Lower lobe of right lung (tissue), 2 donors: ENCODE results near the gene DCUN1D5. TPM values are rescaled to one million over a fixed set of nuclear protein-coding genes. Genes with fewer than 3 reads are reported as not detected.

Experiments used
- ATAC-seq, 2 donors: fragments of 200-7000 bp; cut with Tn5 transposase; one replicate each; pipeline ENCODE4 v1.9.1; 2020 to 2022; ENCODE audit warnings: mild to moderate bottlenecking in 2 of 2, moderate library complexity in 2 of 2
- DNase-seq: peaks from one replicate; pipeline ENCODE4 v3.0.0-alpha.2; 2020
- H3K27ac ChIP-seq: fragments of 200-600 bp; one replicate; pipeline ENCODE4 v1.8.0; 2022
- H3K27me3 ChIP-seq: fragments of 200-600 bp; one replicate; pipeline ENCODE4 v1.8.0; 2022; ENCODE audit warnings: low read depth
- H3K36me3 ChIP-seq: fragments of 200-600 bp; one replicate; pipeline ENCODE4 v1.8.0; 2022; ENCODE audit warnings: mild to moderate bottlenecking
- H3K4me1 ChIP-seq: fragments of 200-600 bp; one replicate; pipeline ENCODE4 v1.8.0; 2022
- H3K4me3 ChIP-seq: fragments of 200-600 bp; one replicate; pipeline ENCODE4 v1.8.0; 2022; ENCODE audit warnings: mild to moderate bottlenecking
- H3K9me3 ChIP-seq: fragments of 200-600 bp; one replicate; pipeline ENCODE4 v1.8.0; 2022
- intact Hi-C: fragments of 100-400 bp; cut with DNase I; formaldehyde crosslinking; loops from one replicate; pipeline ENCODE4 v1.11.0; 2022
- total RNA-seq: library from RNA; stranded (reverse); fragmentation: NEBNext Ultra II Directional; extraction: Animal tissue kit (Norgen Biotek cat#: 25700); gene quantifications from one replicate; pipeline ENCODE4 v1.2.1, GENCODE V29; 2021
- TF ChIP-seq, protein P1 (sequence below): fragments of 200-600 bp; IDR thresholded peaks from one replicate; pipeline ENCODE4 v1.8.0; 2022; ENCODE audit warnings: antibody characterized with exemption, mild to moderate bottlenecking
- donor health status: DM: no; HTN: yes; CAD: no; lungs with severe emphysema.

DCUN1D5 gene
- total RNA-seq, 1 donor from 2014 or later = 18.1 TPM

GRCh38 chr11:103086461-103086860 is 5.5 kb downstream of the DCUN1D5 start:
- Histone ChIP-seq H3K27me3 (no peaks in the 10 kb centered on the region), H3K36me3 (peaks cover 25% of the 10 kb centered on the region), H3K4me3 (no peak overlapping the region), H3K27ac (no peak overlapping the region), H3K9me3 (no peaks in the 10 kb centered on the region), H3K4me1 (peaks cover 17% of the 10 kb centered on the region)
- TF ChIP-seq, protein P1, sequence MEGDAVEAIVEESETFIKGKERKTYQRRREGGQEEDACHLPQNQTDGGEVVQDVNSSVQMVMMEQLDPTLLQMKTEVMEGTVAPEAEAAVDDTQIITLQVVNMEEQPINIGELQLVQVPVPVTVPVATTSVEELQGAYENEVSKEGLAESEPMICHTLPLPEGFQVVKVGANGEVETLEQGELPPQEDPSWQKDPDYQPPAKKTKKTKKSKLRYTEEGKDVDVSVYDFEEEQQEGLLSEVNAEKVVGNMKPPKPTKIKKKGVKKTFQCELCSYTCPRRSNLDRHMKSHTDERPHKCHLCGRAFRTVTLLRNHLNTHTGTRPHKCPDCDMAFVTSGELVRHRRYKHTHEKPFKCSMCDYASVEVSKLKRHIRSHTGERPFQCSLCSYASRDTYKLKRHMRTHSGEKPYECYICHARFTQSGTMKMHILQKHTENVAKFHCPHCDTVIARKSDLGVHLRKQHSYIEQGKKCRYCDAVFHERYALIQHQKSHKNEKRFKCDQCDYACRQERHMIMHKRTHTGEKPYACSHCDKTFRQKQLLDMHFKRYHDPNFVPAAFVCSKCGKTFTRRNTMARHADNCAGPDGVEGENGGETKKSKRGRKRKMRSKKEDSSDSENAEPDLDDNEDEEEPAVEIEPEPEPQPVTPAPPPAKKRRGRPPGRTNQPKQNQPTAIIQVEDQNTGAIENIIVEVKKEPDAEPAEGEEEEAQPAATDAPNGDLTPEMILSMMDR = no peak
- no peak for ATAC-seq
- intact Hi-C loops = no loop called here
- DNase-seq = no peak

- H3K36me3 ChIP-seq = peaks cover 28% of the 10 kb centered on the region
- DNase-seq = no peak
- no peaks in the 10 kb centered on the region for H3K27me3 ChIP-seq
- ATAC-seq = no peak
- no peak overlapping the region for H3K4me3 ChIP-seq
- H3K9me3 ChIP-seq = no peaks in the 10 kb centered on the region
- H3K4me1 ChIP-seq = peaks cover 14% of the 10 kb centered on the region
- intact Hi-C loops = no loop called here
- H3K27ac ChIP-seq = no peak overlapping the region
- TF ChIP-seq, protein P1 = no peak
Observed at GRCh38 chr11:103085758-103086365, 6.1 kb downstream of the DCUN1D5 start.

GRCh38 chr11:103079833-103080232 is 12.1 kb downstream of the DCUN1D5 start:
- ATAC-seq (no peak), DNase-seq (no peak)
- intact Hi-C loops = no loop called here
- TF ChIP-seq, protein P1 = no peak
- Histone ChIP-seq H3K4me1 (no peaks in the 10 kb centered on the region), H3K4me3 (no peak overlapping the region), H3K27me3 (no peaks in the 10 kb centered on the region), H3K27ac (no peak overlapping the region), H3K36me3 (peaks cover 73% of the 10 kb centered on the region), H3K9me3 (no peaks in the 10 kb centered on the region)

- Histone ChIP-seq H3K9me3 (no peaks in the 10 kb centered on the region), H3K4me3 (no peak overlapping the region), H3K4me1 (no peaks in the 10 kb centered on the region), H3K27ac (no peak overlapping the region), H3K36me3 (peaks cover 64% of the 10 kb centered on the region), H3K27me3 (no peaks in the 10 kb centered on the region)
- ATAC-seq (no peak), DNase-seq (no peak)
- TF ChIP-seq, protein P1 = no peak
- intact Hi-C loops = no loop called here
Observed at GRCh38 chr11:103078710-103079109, 13.2 kb downstream of the DCUN1D5 start.

GRCh38 chr11:103077554-103077953 is 14.4 kb downstream of the DCUN1D5 start:
- Histone ChIP-seq H3K4me1 (no peaks in the 10 kb centered on the region), H3K4me3 (no peak overlapping the region), H3K9me3 (no peaks in the 10 kb centered on the region), H3K27me3 (no peaks in the 10 kb centered on the region), H3K27ac (no peak overlapping the region), H3K36me3 (peaks cover 62% of the 10 kb centered on the region)
- DNase-seq (no peak), ATAC-seq (peak in 1 of 2 donors; percentile 42)
- TF ChIP-seq, protein P1 = no peak
- intact Hi-C loops = no loop called here
